ENCODE measurements around the gene HHAT. TPM values are rescaled to one million over a fixed set of nuclear protein-coding genes. Genes with fewer than 3 reads are reported as not detected.

HHAT gene
- total and polyA plus RNA-seq, 3 donors from 2014 or later: 8.5 to 24.3 (median 23.8) TPM

- intact Hi-C loops (cut with DNase I; ENCODE audit: low total_unique reads): no loop called here
Observed at GRCh38 chr1:210669951-210670350, 341.2 kb downstream of the HHAT start.

GRCh38 chr1:210674151-210674550 is 345.4 kb downstream of the HHAT start:
- intact Hi-C loops (cut with DNase I; ENCODE audit: low total_unique reads): no loop called here
- WGBS, 2 donors: 47 to 52% methylated on average over 3 of the region's 3 CpGs

More at GRCh38 chr1:210669951-210670350, 341.2 kb downstream of the HHAT start:
- Histone ChIP-seq H3K4me3 (no peak overlapping the region), H3K36me3 (ENCODE audit: low read depth, missing control alignments) (no peaks in the 10 kb centered on the region), H3K27ac (no peak overlapping the region), H3K27me3 (no peaks in the 10 kb centered on the region), H3K9me3 (no peaks in the 10 kb centered on the region), H3K4me1 (no peaks in the 10 kb centered on the region)
- TF ChIP-seq POLR2A (IDR thresholded peaks at IDR 0.05) (no peak), CTCF (IDR thresholded peaks at IDR 0.05) (no peak)
- DNase-seq: no peak

GRCh38 chr1:210676539-210676938 is 347.8 kb downstream of the HHAT start:
- no peaks in the 10 kb centered on the region for H3K9me3 ChIP-seq
- H3K36me3 ChIP-seq (ENCODE audit: low read depth, missing control alignments): no peaks in the 10 kb centered on the region
- TF ChIP-seq POLR2A (IDR thresholded peaks at IDR 0.05) (no peak), CTCF (IDR thresholded peaks at IDR 0.05) (no peak)
- DNase-seq: no peak
- 95% methylated on average over 3 of the region's 3 CpGs for WGBS, 2 donors
- intact Hi-C loops (cut with DNase I; ENCODE audit: low total_unique reads): no loop called here
- no peaks in the 10 kb centered on the region for H3K4me1 ChIP-seq
- no peaks in the 10 kb centered on the region for H3K27me3 ChIP-seq
- H3K27ac ChIP-seq: no peak overlapping the region
- no peak overlapping the region for H3K4me3 ChIP-seq

More at GRCh38 chr1:210674151-210674550, 345.4 kb downstream of the HHAT start:
- Histone ChIP-seq H3K4me3 (no peak overlapping the region), H3K9me3 (no peaks in the 10 kb centered on the region), H3K27ac (no peak overlapping the region), H3K27me3 (no peaks in the 10 kb centered on the region), H3K36me3 (ENCODE audit: low read depth, missing control alignments) (no peaks in the 10 kb centered on the region), H3K4me1 (no peaks in the 10 kb centered on the region)
- TF ChIP-seq POLR2A (IDR thresholded peaks at IDR 0.05) (no peak), CTCF (IDR thresholded peaks at IDR 0.05) (no peak)
- DNase-seq: no peak

GRCh38 chr1:210677533-210677932 is 348.8 kb downstream of the HHAT start:
- no peak overlapping the region for H3K4me3 ChIP-seq
- intact Hi-C loops (cut with DNase I; ENCODE audit: low total_unique reads): no loop called here
- 81 to 91% methylated on average over 4 of the region's 4 CpGs for WGBS, 2 donors

More at GRCh38 chr1:210677533-210677932, 348.8 kb downstream of the HHAT start:
- no peaks in the 10 kb centered on the region for H3K4me1 ChIP-seq
- H3K9me3 ChIP-seq: no peaks in the 10 kb centered on the region
- H3K27ac ChIP-seq: no peak overlapping the region
- DNase-seq: no peak
- H3K27me3 ChIP-seq: no peaks in the 10 kb centered on the region
- TF ChIP-seq POLR2A (IDR thresholded peaks at IDR 0.05) (no peak), CTCF (IDR thresholded peaks at IDR 0.05) (no peak)
- no peaks in the 10 kb centered on the region for H3K36me3 ChIP-seq (ENCODE audit: low read depth, missing control alignments)

Measured in testis (tissue), 3 donors.